Activated T-helper 2 cell treated with anti-CD3 and anti-CD28 coated beads, Interferon-gamma antibody, Interleukin-2, Interleukin-4, amounts not matched to agents 10 μg/mL and 5 μg/mL and 100 μg/mL, durations not matched to agents 14 hours and 24 hours and 36 hours (primary cell): ENCODE data around the gene NR6A1. TPM values are rescaled to one million over a fixed set of nuclear protein-coding genes. Genes with fewer than 3 reads are reported as not detected.

Experiments used
- DNase-seq: peaks from one replicate; pipeline ENCODE4 v3.0.0; 2021; ENCODE audit warnings: low spot score
- H3K27ac Mint-ChIP-seq: one replicate; pipeline ENCODE4 v1.8.0; 2021; ENCODE audit warnings: mixed read lengths
- H3K27me3 Mint-ChIP-seq: one replicate; pipeline ENCODE4 v1.8.0; 2021; ENCODE audit warnings: low read depth, mixed read lengths
- H3K36me3 Mint-ChIP-seq: one replicate; pipeline ENCODE4 v1.8.0; 2021; ENCODE audit warnings: low read depth, mixed read lengths
- H3K4me1 Mint-ChIP-seq: one replicate; pipeline ENCODE4 v1.8.0; 2021; ENCODE audit warnings: low read depth, mixed read lengths
- H3K4me3 Mint-ChIP-seq: one replicate; pipeline ENCODE4 v1.8.0; 2021; ENCODE audit warnings: low read depth, mild to moderate bottlenecking, moderate library complexity, mixed read lengths
- H3K9me3 Mint-ChIP-seq: one replicate; pipeline ENCODE4 v1.8.0; 2021; ENCODE audit warnings: mixed read lengths
- intact Hi-C: fragments of 100-400 bp; cut with micrococcal nuclease; formaldehyde crosslinking; loops from one replicate; pipeline ENCODE4 v1.15.1; 2023
- total RNA-seq: library from RNA; stranded (reverse); gene quantifications from 2 replicates; pipeline ENCODE4 v1.2.3, GENCODE V29; 2022

NR6A1 gene
- total RNA-seq, 1 donor from 2014 or later, result 1.5 TPM

GRCh38 chr9:124584631-124585030 is 186.5 kb downstream of the NR6A1 start:
- H3K9me3 Mint-ChIP-seq, result no peaks in the 10 kb centered on the region

GRCh38 chr9:124583134-124583533 is 188.0 kb downstream of the NR6A1 start:
- H3K36me3 Mint-ChIP-seq, result no peaks in the 10 kb centered on the region
- no peak for DNase-seq
- H3K27me3 Mint-ChIP-seq, result peaks cover 9% of the 10 kb centered on the region
- no peaks in the 10 kb centered on the region for H3K4me1 Mint-ChIP-seq
- no peak overlapping the region for H3K4me3 Mint-ChIP-seq
- H3K27ac Mint-ChIP-seq, result no peak overlapping the region
- intact Hi-C loops, result no loop called here
- H3K9me3 Mint-ChIP-seq, result no peaks in the 10 kb centered on the region

More at GRCh38 chr9:124584631-124585030, 186.5 kb downstream of the NR6A1 start:
- intact Hi-C loops, result no loop called here
- Mint-ChIP-seq H3K27me3 (peaks cover 5% of the 10 kb centered on the region), H3K27ac (no peak overlapping the region), H3K36me3 (no peaks in the 10 kb centered on the region), H3K4me1 (no peaks in the 10 kb centered on the region), H3K4me3 (no peak overlapping the region)
- DNase-seq, result no peak

- Mint-ChIP-seq H3K36me3 (no peaks in the 10 kb centered on the region), H3K9me3 (no peaks in the 10 kb centered on the region), H3K4me1 (no peaks in the 10 kb centered on the region), H3K27ac (no peak overlapping the region), H3K4me3 (no peak overlapping the region), H3K27me3 (peaks cover 9% of the 10 kb centered on the region)
- intact Hi-C loops, result no loop called here
- DNase-seq, result no peak
Measured at GRCh38 chr9:124580186-124580585, 190.9 kb downstream of the NR6A1 start.

GRCh38 chr9:124576751-124577150 is 194.4 kb downstream of the NR6A1 start:
- DNase-seq, result no peak
- Mint-ChIP-seq H3K27me3 (peaks cover 18% of the 10 kb centered on the region), H3K27ac (no peak overlapping the region), H3K36me3 (no peaks in the 10 kb centered on the region), H3K4me1 (no peaks in the 10 kb centered on the region), H3K9me3 (no peaks in the 10 kb centered on the region), H3K4me3 (no peak overlapping the region)
- intact Hi-C loops, result no loop called here

- Mint-ChIP-seq H3K27ac (no peak overlapping the region), H3K4me1 (no peaks in the 10 kb centered on the region), H3K36me3 (no peaks in the 10 kb centered on the region), H3K4me3 (no peak overlapping the region), H3K27me3 (peaks cover 20% of the 10 kb centered on the region), H3K9me3 (no peaks in the 10 kb centered on the region)
- no peak for DNase-seq
- intact Hi-C loops, result no loop called here
Measured at GRCh38 chr9:124574534-124575375, 196.4 kb downstream of the NR6A1 start.

GRCh38 chr9:124570942-124571666 is 200.0 kb downstream of the NR6A1 start:
- DNase-seq, result no peak
- no peaks in the 10 kb centered on the region for H3K36me3 Mint-ChIP-seq
- no peaks in the 10 kb centered on the region for H3K4me1 Mint-ChIP-seq
- intact Hi-C loops, result no loop called here
- no peak overlapping the region for H3K27ac Mint-ChIP-seq
- H3K27me3 Mint-ChIP-seq, result peaks cover 19% of the 10 kb centered on the region
- no peaks in the 10 kb centered on the region for H3K9me3 Mint-ChIP-seq
- H3K4me3 Mint-ChIP-seq, result no peak overlapping the region

GRCh38 chr9:124569942-124570341 is 201.2 kb downstream of the NR6A1 start:
- H3K27me3 Mint-ChIP-seq, result peaks cover 21% of the 10 kb centered on the region
- no peaks in the 10 kb centered on the region for H3K36me3 Mint-ChIP-seq
- no peak overlapping the region for H3K4me3 Mint-ChIP-seq
- H3K27ac Mint-ChIP-seq, result no peak overlapping the region
- no peaks in the 10 kb centered on the region for H3K9me3 Mint-ChIP-seq
- intact Hi-C loops, result no loop called here
- no peaks in the 10 kb centered on the region for H3K4me1 Mint-ChIP-seq
- DNase-seq, result no peak

- Mint-ChIP-seq H3K36me3 (no peaks in the 10 kb centered on the region), H3K27me3 (peaks cover 19% of the 10 kb centered on the region), H3K4me3 (no peak overlapping the region), H3K4me1 (no peaks in the 10 kb centered on the region), H3K27ac (no peak overlapping the region), H3K9me3 (no peaks in the 10 kb centered on the region)
- intact Hi-C loops, result no loop called here
- no peak for DNase-seq
Measured at GRCh38 chr9:124567362-124567761, 203.7 kb downstream of the NR6A1 start.

GRCh38 chr9:124562328-124562727 is 208.8 kb downstream of the NR6A1 start:
- intact Hi-C loops, result no loop called here
- no peaks in the 10 kb centered on the region for H3K36me3 Mint-ChIP-seq
- no peak overlapping the region for H3K4me3 Mint-ChIP-seq
- H3K27me3 Mint-ChIP-seq, result peaks cover 17% of the 10 kb centered on the region
- no peaks in the 10 kb centered on the region for H3K4me1 Mint-ChIP-seq
- H3K27ac Mint-ChIP-seq, result no peak overlapping the region
- DNase-seq, result no peak
- H3K9me3 Mint-ChIP-seq, result no peaks in the 10 kb centered on the region

GRCh38 chr9:124559871-124560270 is 211.2 kb downstream of the NR6A1 start:
- intact Hi-C loops, result loop anchor here (10.0 kb wide), 1 partner anchor 155 kb away; no protein-coding TSS in a partner anchor
- Mint-ChIP-seq H3K36me3 (no peaks in the 10 kb centered on the region), H3K4me1 (no peaks in the 10 kb centered on the region), H3K27me3 (peaks cover 11% of the 10 kb centered on the region), H3K27ac (no peak overlapping the region), H3K9me3 (no peaks in the 10 kb centered on the region), H3K4me3 (no peak overlapping the region)
- no peak for DNase-seq

- DNase-seq, result no peak
- H3K4me3 Mint-ChIP-seq, result no peak overlapping the region
Measured at GRCh38 chr9:124558777-124559470, 212.2 kb downstream of the NR6A1 start.

GRCh38 chr9:124557895-124558294 is 213.2 kb downstream of the NR6A1 start:
- H3K4me1 Mint-ChIP-seq, result no peaks in the 10 kb centered on the region
- H3K36me3 Mint-ChIP-seq, result no peaks in the 10 kb centered on the region
- H3K27me3 Mint-ChIP-seq, result peaks cover 6% of the 10 kb centered on the region
- H3K4me3 Mint-ChIP-seq, result no peak overlapping the region
- intact Hi-C loops, result loop anchor here (10.0 kb wide), 1 partner anchor 157 kb away; no protein-coding TSS in a partner anchor
- no peak overlapping the region for H3K27ac Mint-ChIP-seq
- no peaks in the 10 kb centered on the region for H3K9me3 Mint-ChIP-seq
- no peak for DNase-seq

More at GRCh38 chr9:124558777-124559470, 212.2 kb downstream of the NR6A1 start:
- no peaks in the 10 kb centered on the region for H3K36me3 Mint-ChIP-seq
- peaks cover 9% of the 10 kb centered on the region for H3K27me3 Mint-ChIP-seq
- intact Hi-C loops, result loop anchor here (10.0 kb wide), 1 partner anchor 156 kb away; no protein-coding TSS in a partner anchor
- H3K9me3 Mint-ChIP-seq, result no peaks in the 10 kb centered on the region
- H3K27ac Mint-ChIP-seq, result no peak overlapping the region
- no peaks in the 10 kb centered on the region for H3K4me1 Mint-ChIP-seq
